IMR-90 (cell line): Measurements from ENCODE around the gene PCDHA1. TPM values are rescaled to one million over a fixed set of nuclear protein-coding genes. Genes with fewer than 3 reads are reported as not detected.

ENCODE experiments used
- ATAC-seq: fragments of 200-7000 bp; cut with Tn5 transposase; 2 replicates; pipeline ENCODE4 v1.9.1; 2020; ENCODE audit warnings: low read depth, mild to moderate bottlenecking, moderate library complexity
- BruUV-seq: library from RNA; stranded (reverse); fragments of 400-500 nt; replicated peaks from 2 replicates; lab custom pipeline; 2021; lab: Mats Ljungman, UMichigan
- CTCF ChIA-PET: fragments of 300-600 bp; formaldehyde crosslinking; extraction: SDS; loops from one replicate; lab custom pipeline; 2021; ENCODE audit warnings: antibody characterized with exemption; lab: Yijun Ruan, JAX
- POLR2A ChIA-PET: fragments of 300-600 bp; sonication (Branson Sonifier 250); formaldehyde crosslinking; loops from one replicate; lab custom pipeline; 2022; ENCODE audit warnings: antibody characterized with exemption; ENCODE audit not compliant: unreplicated experiment; lab: Charles Lee
- DNase-seq: peaks from one replicate; pipeline ENCODE4 v3.0.0; 2013
- H2AFZ ChIP-seq: replicated peaks from 2 replicates; pipeline ENCODE3; 2013; ENCODE audit warnings: low read length, mild to moderate bottlenecking; ENCODE audit not compliant: poor library complexity
- H2AK5ac ChIP-seq: 2 replicates; pipeline ENCODE4 v1.6.1; 2013; ENCODE audit warnings: low read depth, low read length, inconsistent platforms
- H2AK9ac ChIP-seq: replicated peaks from 2 replicates; pipeline ENCODE3; 2013; ENCODE audit warnings: mild to moderate bottlenecking, low read depth, low read length, moderate library complexity; ENCODE audit not compliant: poor library complexity
- H2BK120ac ChIP-seq: 2 replicates; pipeline ENCODE4 v1.6.1; 2013; ENCODE audit warnings: low read depth, low read length, inconsistent platforms
- H2BK15ac ChIP-seq: 3 replicates; pipeline ENCODE4 v1.6.1; 2013; ENCODE audit warnings: low read depth, low read length, inconsistent platforms
- H2BK20ac ChIP-seq: 2 replicates; pipeline ENCODE4 v1.6.1; 2013; ENCODE audit warnings: low read depth, mild to moderate bottlenecking, inconsistent platforms, low read length, moderate library complexity
- H2BK5ac ChIP-seq: 2 replicates; pipeline ENCODE4 v1.6.1; 2013; ENCODE audit warnings: mild to moderate bottlenecking, low read depth, low read length, inconsistent platforms; ENCODE audit not compliant: poor library complexity, severe bottlenecking
- H3K14ac ChIP-seq: replicated peaks from 2 replicates; pipeline ENCODE4 v1.6.1; 2013; ENCODE audit warnings: low read depth, low read length, inconsistent platforms
- H3K18ac ChIP-seq: 2 replicates; pipeline ENCODE4 v1.6.1; 2013; ENCODE audit warnings: low read depth, low read length, control low read depth
- H3K23ac ChIP-seq: 2 replicates; pipeline ENCODE4 v1.6.1; 2013; ENCODE audit warnings: low read depth, low read length, inconsistent platforms
- H3K27ac ChIP-seq: 2 replicates; pipeline ENCODE4 v1.5.1; 2013; ENCODE audit warnings: mild to moderate bottlenecking, control low read depth, low read length; ENCODE audit not compliant: insufficient read depth
- H3K27me3 ChIP-seq: 2 replicates; pipeline ENCODE4 v1.6.1; 2013; ENCODE audit warnings: low read length; ENCODE audit not compliant: control insufficient read depth, insufficient read depth
- H3K36me3 ChIP-seq: 2 replicates; pipeline ENCODE4 v1.6.1; 2013; ENCODE audit warnings: low read length, mixed read lengths; ENCODE audit not compliant: control insufficient read depth, insufficient read depth
- H3K4ac ChIP-seq: 2 replicates; pipeline ENCODE4 v1.6.1; 2013; ENCODE audit warnings: low read depth, low read length, inconsistent platforms
- H3K4me1 ChIP-seq: 2 replicates; pipeline ENCODE4 v1.6.1; 2013; ENCODE audit warnings: low read length, mixed read lengths; ENCODE audit not compliant: control insufficient read depth, insufficient read depth
- H3K4me2 ChIP-seq: 2 replicates; pipeline ENCODE4 v1.6.1; 2013; ENCODE audit warnings: low read depth, mild to moderate bottlenecking, control low read depth, low read length, moderate library complexity
- H3K4me3 ChIP-seq: 2 replicates; pipeline ENCODE4 v1.5.1; 2013; ENCODE audit warnings: low read depth, mild to moderate bottlenecking, control low read depth, low read length, moderate library complexity; ENCODE audit not compliant: insufficient read depth
- H3K56ac ChIP-seq: 2 replicates; pipeline ENCODE4 v1.6.1; 2013; ENCODE audit warnings: low read length, inconsistent platforms; ENCODE audit not compliant: insufficient read depth; ENCODE audit errors: extremely low read depth
- H3K79me1 ChIP-seq, 2 experiments: 2 replicates each; pipeline ENCODE4 v1.6.1; 2013; ENCODE audit warnings: low read length in 2 of 2, inconsistent platforms in 1 of 2, low read depth in 1 of 2
- H3K9ac ChIP-seq: 2 replicates; pipeline ENCODE4 v1.6.1; 2013; ENCODE audit warnings: low read depth, low read length, control low read depth
- H3K9me1 ChIP-seq: 2 replicates; pipeline ENCODE4 v1.6.1; 2013; ENCODE audit warnings: low read length, inconsistent platforms; ENCODE audit not compliant: insufficient read depth
- H3K9me3 ChIP-seq: 2 replicates; pipeline ENCODE4 v1.6.1; 2013; ENCODE audit warnings: low read length; ENCODE audit not compliant: control insufficient read depth, insufficient read depth
- H4K20me1 ChIP-seq: 2 replicates; pipeline ENCODE4 v1.6.1; 2013; ENCODE audit warnings: low read length, inconsistent platforms; ENCODE audit not compliant: insufficient read depth
- H4K5ac ChIP-seq: 2 replicates; pipeline ENCODE4 v1.6.1; 2013; ENCODE audit warnings: mild to moderate bottlenecking, low read depth, low read length, control low read depth
- H4K8ac ChIP-seq, 2 experiments: 2 replicates each; pipeline ENCODE4 v1.6.1; 2013; ENCODE audit warnings: low read depth in 2 of 2, low read length in 2 of 2, control low read depth in 1 of 2, inconsistent platforms in 1 of 2
- H4K91ac ChIP-seq: 2 replicates; pipeline ENCODE4 v1.6.1; 2013; ENCODE audit warnings: low read depth, low read length, inconsistent platforms; ENCODE audit not compliant: insufficient read depth
- CHD1 ChIP-seq: IDR thresholded peaks from 2 replicates; pipeline ENCODE4 v1.6.1; 2012; ENCODE audit warnings: low read depth, low read length, improper control_type of control experiment
- ELK1 ChIP-seq: fragments of 150-350 bp; IDR thresholded peaks from 2 replicates; pipeline ENCODE4 v1.6.1; 2016; ENCODE audit warnings: low read depth, mild to moderate bottlenecking, low read length, moderate library complexity, borderline replicate concordance
- MAZ ChIP-seq: IDR thresholded peaks from 2 replicates; pipeline ENCODE4 v1.6.1; 2012; ENCODE audit warnings: low read depth, mild to moderate bottlenecking, low read length, improper control_type of control experiment, moderate library complexity, borderline replicate concordance
- SMC3 ChIP-seq: fragments of 150-350 bp; IDR thresholded peaks from 2 replicates; pipeline ENCODE4 v1.6.1; 2016; ENCODE audit warnings: low read depth, mild to moderate bottlenecking, antibody characterized with exemption, low read length, moderate library complexity
- WGBS, 2 experiments: methylation state at CpG; one replicate each; pipeline versions ENCODE4 v1.1.5 to v1.1.7; 2013; ENCODE audit warnings: missing lambda C conversion rate in 2 of 2; ENCODE audit not compliant: insufficient read length in 1 of 2; ENCODE audit errors: extremely low coverage in 2 of 2; 5-methylcytosine and 5-hydroxymethylcytosine counted together
- dilution Hi-C: fragments of 300-500 bp; cut with HindIII; formaldehyde crosslinking; loops from one replicate; pipeline ENCODE4 v1.14.3; 2018; ENCODE audit warnings: low sequenced_read_pairs; ENCODE audit not compliant: unreplicated experiment
- in situ Hi-C: fragments of 300-500 bp; cut with MboI; formaldehyde crosslinking; loops from 3 replicates; pipeline ENCODE4 v1.14.3; 2019; ENCODE audit warnings: low sequenced_read_pairs, inconsistent platforms, mixed read lengths
- intact Hi-C: fragments of 100-400 bp; cut with micrococcal nuclease; formaldehyde crosslinking; loops from 2 replicates; pipeline ENCODE4 v1.10.0; 2022
- polyA plus RNA-seq, 3 experiments: library from polyadenylated mRNA; depleted of rRNA; stranded (reverse); fragments of >200 nt; gene quantifications; 2 replicates each; pipeline ENCODE4 v1.2.3, GENCODE V29; 2012; ENCODE audit warnings: low replicate concordance in 1 of 3
- total RNA-seq: library from RNA; depleted of rRNA; stranded (reverse); fragments of >200 nt; gene quantifications from 2 replicates; pipeline ENCODE4 v1.2.3, GENCODE V29; 2012
- TF ChIP-seq, protein P1 (sequence below): conservative IDR thresholded peaks from 2 replicates; pipeline ENCODE4 v1.5.1; 2012; ENCODE audit warnings: mild to moderate bottlenecking, low read depth, low read length, improper control_type of control experiment

PCDHA1 gene
- total and polyA plus RNA-seq, 2 of the 4 experiments (the other 2 are of a cell fraction): under 0.01 to 0.05 TPM

- DNase-seq: no peak
- no peak overlapping the region for H2AFZ ChIP-seq
- no peak overlapping the region for H3K14ac ChIP-seq
- H3K18ac ChIP-seq: no peak overlapping the region
- H3K56ac ChIP-seq: no peak overlapping the region
- no peaks in the 10 kb centered on the region for H3K9me1 ChIP-seq
- no peak overlapping the region for H3K9ac ChIP-seq
- no peak overlapping the region for H3K4ac ChIP-seq
- H2BK5ac ChIP-seq: no peak overlapping the region
- ChIA-PET POLR2A (no interaction called here), CTCF (no interaction called here)
- H3K36me3 ChIP-seq: no peaks in the 10 kb centered on the region
- no peak overlapping the region for H2BK120ac ChIP-seq
- no peak overlapping the region for H3K4me2 ChIP-seq
- no peak overlapping the region for H2AK9ac ChIP-seq
- no peaks in the 10 kb centered on the region for H3K4me1 ChIP-seq
- ATAC-seq: no peak
- no peaks in the 10 kb centered on the region for H3K79me1 ChIP-seq
- TF ChIP-seq SMC3 (no peak), CHD1 (no peak), ELK1 (no peak), MAZ (no peak)
- TF ChIP-seq, protein P1, sequence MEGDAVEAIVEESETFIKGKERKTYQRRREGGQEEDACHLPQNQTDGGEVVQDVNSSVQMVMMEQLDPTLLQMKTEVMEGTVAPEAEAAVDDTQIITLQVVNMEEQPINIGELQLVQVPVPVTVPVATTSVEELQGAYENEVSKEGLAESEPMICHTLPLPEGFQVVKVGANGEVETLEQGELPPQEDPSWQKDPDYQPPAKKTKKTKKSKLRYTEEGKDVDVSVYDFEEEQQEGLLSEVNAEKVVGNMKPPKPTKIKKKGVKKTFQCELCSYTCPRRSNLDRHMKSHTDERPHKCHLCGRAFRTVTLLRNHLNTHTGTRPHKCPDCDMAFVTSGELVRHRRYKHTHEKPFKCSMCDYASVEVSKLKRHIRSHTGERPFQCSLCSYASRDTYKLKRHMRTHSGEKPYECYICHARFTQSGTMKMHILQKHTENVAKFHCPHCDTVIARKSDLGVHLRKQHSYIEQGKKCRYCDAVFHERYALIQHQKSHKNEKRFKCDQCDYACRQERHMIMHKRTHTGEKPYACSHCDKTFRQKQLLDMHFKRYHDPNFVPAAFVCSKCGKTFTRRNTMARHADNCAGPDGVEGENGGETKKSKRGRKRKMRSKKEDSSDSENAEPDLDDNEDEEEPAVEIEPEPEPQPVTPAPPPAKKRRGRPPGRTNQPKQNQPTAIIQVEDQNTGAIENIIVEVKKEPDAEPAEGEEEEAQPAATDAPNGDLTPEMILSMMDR: no peak
- no peak overlapping the region for H2BK15ac ChIP-seq
- H3K9me3 ChIP-seq: peaks cover 19% of the 10 kb centered on the region
- H4K5ac ChIP-seq: no peak overlapping the region
- no peaks in the 10 kb centered on the region for H4K20me1 ChIP-seq
- no CpG with 5 or more reads among the region's 5 CpGs for WGBS, 2 experiments
- no peak overlapping the region for H3K4me3 ChIP-seq
- no TSS peak for BruUV-seq
- intact Hi-C loops: no loop called here
- no peak overlapping the region for H4K91ac ChIP-seq
- in situ Hi-C loops: no loop called here
- H4K8ac ChIP-seq: no peak overlapping the region
- dilution Hi-C loops: no loop called here
- no peak overlapping the region for H2BK20ac ChIP-seq
- H3K27ac ChIP-seq: no peak overlapping the region
- no peaks in the 10 kb centered on the region for H3K27me3 ChIP-seq
- H2AK5ac ChIP-seq: no peak overlapping the region
- no peak overlapping the region for H3K23ac ChIP-seq
Observed at GRCh38 chr5:140988100-140988499, 202.2 kb downstream of the PCDHA1 start.
